IMR-90 (cell line): Measurements from ENCODE around the gene BFSP1. TPM values are rescaled to one million over a fixed set of nuclear protein-coding genes. Genes with fewer than 3 reads are reported as not detected.

Source experiments
- ATAC-seq: fragments of 200-7000 bp; cut with Tn5 transposase; 2 replicates; pipeline ENCODE4 v1.9.1; 2020; ENCODE audit warnings: low read depth, mild to moderate bottlenecking, moderate library complexity
- BruUV-seq: library from RNA; stranded (reverse); fragments of 400-500 nt; replicated peaks from 2 replicates; lab custom pipeline; 2021; lab: Mats Ljungman, UMichigan
- CTCF ChIA-PET: fragments of 300-600 bp; formaldehyde crosslinking; extraction: SDS; loops from one replicate; lab custom pipeline; 2021; ENCODE audit warnings: antibody characterized with exemption; lab: Yijun Ruan, JAX
- POLR2A ChIA-PET: fragments of 300-600 bp; sonication (Branson Sonifier 250); formaldehyde crosslinking; loops from one replicate; lab custom pipeline; 2022; ENCODE audit warnings: antibody characterized with exemption; ENCODE audit not compliant: unreplicated experiment; lab: Charles Lee
- DNase-seq: peaks from one replicate; pipeline ENCODE4 v3.0.0; 2013
- H2AFZ ChIP-seq: replicated peaks from 2 replicates; pipeline ENCODE3; 2013; ENCODE audit warnings: low read length, mild to moderate bottlenecking; ENCODE audit not compliant: poor library complexity
- H2AK5ac ChIP-seq: 2 replicates; pipeline ENCODE4 v1.6.1; 2013; ENCODE audit warnings: low read depth, low read length, inconsistent platforms
- H2AK9ac ChIP-seq: replicated peaks from 2 replicates; pipeline ENCODE3; 2013; ENCODE audit warnings: mild to moderate bottlenecking, low read depth, low read length, moderate library complexity; ENCODE audit not compliant: poor library complexity
- H2BK120ac ChIP-seq: 2 replicates; pipeline ENCODE4 v1.6.1; 2013; ENCODE audit warnings: low read depth, low read length, inconsistent platforms
- H2BK15ac ChIP-seq: 3 replicates; pipeline ENCODE4 v1.6.1; 2013; ENCODE audit warnings: low read depth, low read length, inconsistent platforms
- H2BK20ac ChIP-seq: 2 replicates; pipeline ENCODE4 v1.6.1; 2013; ENCODE audit warnings: low read depth, mild to moderate bottlenecking, inconsistent platforms, low read length, moderate library complexity
- H2BK5ac ChIP-seq: 2 replicates; pipeline ENCODE4 v1.6.1; 2013; ENCODE audit warnings: mild to moderate bottlenecking, low read depth, low read length, inconsistent platforms; ENCODE audit not compliant: poor library complexity, severe bottlenecking
- H3K14ac ChIP-seq: replicated peaks from 2 replicates; pipeline ENCODE4 v1.6.1; 2013; ENCODE audit warnings: low read depth, low read length, inconsistent platforms
- H3K18ac ChIP-seq: 2 replicates; pipeline ENCODE4 v1.6.1; 2013; ENCODE audit warnings: low read depth, low read length, control low read depth
- H3K23ac ChIP-seq: 2 replicates; pipeline ENCODE4 v1.6.1; 2013; ENCODE audit warnings: low read depth, low read length, inconsistent platforms
- H3K27ac ChIP-seq: 2 replicates; pipeline ENCODE4 v1.5.1; 2013; ENCODE audit warnings: mild to moderate bottlenecking, control low read depth, low read length; ENCODE audit not compliant: insufficient read depth
- H3K27me3 ChIP-seq: 2 replicates; pipeline ENCODE4 v1.6.1; 2013; ENCODE audit warnings: low read length; ENCODE audit not compliant: control insufficient read depth, insufficient read depth
- H3K36me3 ChIP-seq: 2 replicates; pipeline ENCODE4 v1.6.1; 2013; ENCODE audit warnings: low read length, mixed read lengths; ENCODE audit not compliant: control insufficient read depth, insufficient read depth
- H3K4ac ChIP-seq: 2 replicates; pipeline ENCODE4 v1.6.1; 2013; ENCODE audit warnings: low read depth, low read length, inconsistent platforms
- H3K4me1 ChIP-seq: 2 replicates; pipeline ENCODE4 v1.6.1; 2013; ENCODE audit warnings: low read length, mixed read lengths; ENCODE audit not compliant: control insufficient read depth, insufficient read depth
- H3K4me2 ChIP-seq: 2 replicates; pipeline ENCODE4 v1.6.1; 2013; ENCODE audit warnings: low read depth, mild to moderate bottlenecking, control low read depth, low read length, moderate library complexity
- H3K4me3 ChIP-seq: 2 replicates; pipeline ENCODE4 v1.5.1; 2013; ENCODE audit warnings: low read depth, mild to moderate bottlenecking, control low read depth, low read length, moderate library complexity; ENCODE audit not compliant: insufficient read depth
- H3K56ac ChIP-seq: 2 replicates; pipeline ENCODE4 v1.6.1; 2013; ENCODE audit warnings: low read length, inconsistent platforms; ENCODE audit not compliant: insufficient read depth; ENCODE audit errors: extremely low read depth
- H3K79me1 ChIP-seq, 2 experiments: 2 replicates each; pipeline ENCODE4 v1.6.1; 2013; ENCODE audit warnings: low read length in 2 of 2, inconsistent platforms in 1 of 2, low read depth in 1 of 2
- H3K9ac ChIP-seq: 2 replicates; pipeline ENCODE4 v1.6.1; 2013; ENCODE audit warnings: low read depth, low read length, control low read depth
- H3K9me1 ChIP-seq: 2 replicates; pipeline ENCODE4 v1.6.1; 2013; ENCODE audit warnings: low read length, inconsistent platforms; ENCODE audit not compliant: insufficient read depth
- H3K9me3 ChIP-seq: 2 replicates; pipeline ENCODE4 v1.6.1; 2013; ENCODE audit warnings: low read length; ENCODE audit not compliant: control insufficient read depth, insufficient read depth
- H4K20me1 ChIP-seq: 2 replicates; pipeline ENCODE4 v1.6.1; 2013; ENCODE audit warnings: low read length, inconsistent platforms; ENCODE audit not compliant: insufficient read depth
- H4K5ac ChIP-seq: 2 replicates; pipeline ENCODE4 v1.6.1; 2013; ENCODE audit warnings: mild to moderate bottlenecking, low read depth, low read length, control low read depth
- H4K8ac ChIP-seq, 2 experiments: 2 replicates each; pipeline ENCODE4 v1.6.1; 2013; ENCODE audit warnings: low read depth in 2 of 2, low read length in 2 of 2, control low read depth in 1 of 2, inconsistent platforms in 1 of 2
- H4K91ac ChIP-seq: 2 replicates; pipeline ENCODE4 v1.6.1; 2013; ENCODE audit warnings: low read depth, low read length, inconsistent platforms; ENCODE audit not compliant: insufficient read depth
- BHLHE40 ChIP-seq: fragments of 150-350 bp; IDR thresholded peaks from 2 replicates; pipeline ENCODE4 v1.6.1; 2016; ENCODE audit warnings: mild to moderate bottlenecking, low read depth, low read length
- CTCF ChIP-seq: conservative IDR thresholded peaks from 2 replicates; pipeline ENCODE4 v1.5.1; 2012; ENCODE audit warnings: mild to moderate bottlenecking, low read depth, low read length, improper control_type of control experiment
- MXI1 ChIP-seq: IDR thresholded peaks from 2 replicates; pipeline ENCODE4 v1.6.1; 2012; ENCODE audit warnings: low read depth, mild to moderate bottlenecking, low read length, moderate library complexity, borderline replicate concordance
- NFE2L2 ChIP-seq: fragments of 150-350 bp; IDR thresholded peaks from 2 replicates; pipeline ENCODE4 v1.6.1; 2016; ENCODE audit warnings: low read depth, mild to moderate bottlenecking, low read length
- RAD21 ChIP-seq: IDR thresholded peaks from 2 replicates; pipeline ENCODE4 v1.6.1; 2012; ENCODE audit warnings: low read length, improper control_type of control experiment
- SMC3 ChIP-seq: fragments of 150-350 bp; IDR thresholded peaks from 2 replicates; pipeline ENCODE4 v1.6.1; 2016; ENCODE audit warnings: low read depth, mild to moderate bottlenecking, antibody characterized with exemption, low read length, moderate library complexity
- WGBS, 2 experiments: methylation state at CpG; one replicate each; pipeline versions ENCODE4 v1.1.5 to v1.1.7; 2013; ENCODE audit warnings: missing lambda C conversion rate in 2 of 2; ENCODE audit not compliant: insufficient read length in 1 of 2; ENCODE audit errors: extremely low coverage in 2 of 2; 5-methylcytosine and 5-hydroxymethylcytosine counted together
- dilution Hi-C: fragments of 300-500 bp; cut with HindIII; formaldehyde crosslinking; loops from one replicate; pipeline ENCODE4 v1.14.3; 2018; ENCODE audit warnings: low sequenced_read_pairs; ENCODE audit not compliant: unreplicated experiment
- in situ Hi-C: fragments of 300-500 bp; cut with MboI; formaldehyde crosslinking; loops from 3 replicates; pipeline ENCODE4 v1.14.3; 2019; ENCODE audit warnings: low sequenced_read_pairs, inconsistent platforms, mixed read lengths
- intact Hi-C: fragments of 100-400 bp; cut with micrococcal nuclease; formaldehyde crosslinking; loops from 2 replicates; pipeline ENCODE4 v1.10.0; 2022
- polyA plus RNA-seq, 3 experiments: library from polyadenylated mRNA; depleted of rRNA; stranded (reverse); fragments of >200 nt; gene quantifications; 2 replicates each; pipeline ENCODE4 v1.2.3, GENCODE V29; 2012; ENCODE audit warnings: low replicate concordance in 1 of 3
- total RNA-seq: library from RNA; depleted of rRNA; stranded (reverse); fragments of >200 nt; gene quantifications from 2 replicates; pipeline ENCODE4 v1.2.3, GENCODE V29; 2012

Gene BFSP1
- total and polyA plus RNA-seq, 2 of the 4 experiments (the other 2 are of a cell fraction) = 1.1 to 2.0 TPM

DNA sequence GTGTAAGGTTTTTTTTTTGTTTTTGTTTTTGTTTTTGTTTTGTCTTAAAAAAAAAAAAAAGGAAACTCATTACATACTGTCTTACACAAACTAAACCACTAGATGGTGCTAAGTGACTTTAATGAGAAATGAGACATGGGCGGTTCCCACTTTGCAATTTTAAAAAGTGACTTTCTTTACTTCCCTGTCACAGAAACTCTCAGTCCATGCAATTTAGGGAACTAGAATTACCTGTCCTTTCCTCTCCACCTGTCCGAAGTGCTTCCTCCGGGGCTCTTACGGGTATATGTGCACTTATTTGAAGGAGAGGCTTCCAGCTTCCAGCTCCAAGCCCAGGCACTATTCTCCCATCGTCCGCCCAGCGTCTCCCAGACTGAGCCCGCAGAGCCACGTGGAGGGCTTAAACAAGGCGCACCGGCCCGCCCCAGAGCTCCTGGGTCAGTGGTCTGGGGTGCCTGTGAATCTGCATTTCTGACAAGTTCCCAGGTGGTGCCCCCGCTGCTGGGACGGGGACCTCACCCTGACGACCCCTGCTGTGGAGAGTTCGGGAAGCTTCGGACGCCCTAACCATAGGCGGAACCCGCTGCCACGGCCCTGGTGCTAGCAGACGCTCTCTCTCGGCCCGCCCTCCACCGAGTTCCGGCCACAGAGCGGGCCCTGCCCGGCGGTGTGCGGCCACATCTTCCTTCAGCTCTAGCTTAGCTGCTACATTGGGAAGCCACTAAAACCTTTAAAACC lies 26.1 kb downstream of the BFSP1 start:
- Histone ChIP-seq H2AK5ac (0 out of 2 replicates have a peak overlapping the region, but pooled peaks have one; percentile 68), H3K9ac (peak overlapping the region; percentile 39), H3K4ac (peak overlapping the region; percentile 56), H3K4me3 (peak overlapping the region; percentile 43), H3K36me3 (no peaks in the 10 kb centered on the region), H4K8ac (peak overlapping the region in 1 of 2 experiments; percentile 82; a peak in 3 of 4 replicates), H2AK9ac (peak overlapping the region; percentile 90), H4K20me1 (no peaks in the 10 kb centered on the region), H3K27ac (no peak overlapping the region), H3K23ac (0 out of 2 replicates have a peak overlapping the region, but pooled peaks have one; percentile 8), H3K56ac (0 out of 2 replicates have a peak overlapping the region, but pooled peaks have one; percentile 49), H3K9me1 (no peaks in the 10 kb centered on the region), H3K18ac (no peak overlapping the region), H2AFZ (peak overlapping the region; percentile 97), H2BK15ac (no peak overlapping the region), H4K91ac (peak overlapping the region; percentile 44), H2BK120ac (peak overlapping the region; percentile 41; the same call in 1 of the 2 replicates), H3K14ac (0 out of 2 replicates have a peak overlapping the region, but pooled peaks have one; percentile 72), H3K4me1 (peaks cover 4% of the 10 kb centered on the region; the same call in 1 of the 2 replicates), H3K79me1 (no peaks in the 10 kb centered on the region), H3K4me2 (peak overlapping the region; percentile 84), H4K5ac (peak overlapping the region; percentile 17; the same call in 1 of the 2 replicates), H2BK5ac (no peak overlapping the region), H2BK20ac (0 out of 2 replicates have a peak overlapping the region, but pooled peaks have one; percentile 10), H3K9me3 (no peaks in the 10 kb centered on the region), H3K27me3 (peaks cover 9% of the 10 kb centered on the region; the same call in 1 of the 2 replicates)
- ATAC-seq (peak; percentile 82), DNase-seq (peak; percentile 59)
- ChIA-PET CTCF (interaction anchor here (0.5 to 1.2 kb wide), 12 partner anchors 9 to 936 kb away, joined by 3 to 8 read pairs (median 3); partner anchors contain the start of genes BFSP1 and OVOL2), POLR2A (no interaction called here)
- WGBS, 2 experiments = 10% methylated on average over 4 of the region's 30 CpGs; no CpG with 5 or more reads in 1 of the 2 experiments
- in situ Hi-C loops = loop anchor here (10.0 kb wide), 1 partner anchor 770 kb away; no protein-coding TSS in a partner anchor
- dilution Hi-C loops = no loop called here
- BruUV-seq = no TSS peak
- intact Hi-C loops = loop anchor here (1.0 to 10.0 kb wide), 4 partner anchors 110 to 771 kb away; no protein-coding TSS in a partner anchor
- TF ChIP-seq RAD21 (peak; percentile 83), SMC3 (peak; percentile 72), NFE2L2 (no peak), CTCF (peak; percentile 79), MXI1 (peak; percentile 89), BHLHE40 (no peak)
